GM19397 (cell line): ENCODE data around the gene ZDHHC18.
A peak's percentile ranks its signal among the peaks of the same experiment; 100 is the strongest.
"Not testable (repeated sequence)": the region's sequence is repeated elsewhere in the genome, so short reads cannot be mapped to it uniquely, and the experiment has no call there.

Experiments used
- ATAC-seq: cut with Tn5 transposase; IDR thresholded peaks from one replicate; pipeline ENCODE4 v1.9.1; 2021; ENCODE audit warnings: mild to moderate bottlenecking, moderate library complexity; ENCODE audit not compliant: unreplicated experiment

ZDHHC18 gene

DNA sequence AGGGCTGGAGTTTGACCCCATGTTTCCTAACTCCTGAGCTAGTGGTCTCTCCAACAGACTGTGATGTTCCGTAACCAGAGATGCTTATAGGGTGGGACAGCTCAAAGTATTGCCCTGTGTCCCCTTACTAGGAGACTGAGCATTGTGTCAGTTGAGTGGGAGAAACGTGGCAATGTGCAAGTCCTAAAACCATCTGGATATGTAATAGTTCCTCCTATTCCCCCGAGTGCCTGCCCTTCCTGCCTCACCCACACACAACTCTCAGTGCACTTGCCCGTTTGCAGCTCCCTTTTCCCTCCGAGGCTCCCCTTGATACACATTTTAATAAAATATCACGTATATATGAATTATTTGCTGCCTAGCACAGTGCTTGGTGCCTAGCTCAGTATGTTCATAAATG lies 35.3 kb upstream of the ZDHHC18 start:
- no peak for ATAC-seq

DNA sequence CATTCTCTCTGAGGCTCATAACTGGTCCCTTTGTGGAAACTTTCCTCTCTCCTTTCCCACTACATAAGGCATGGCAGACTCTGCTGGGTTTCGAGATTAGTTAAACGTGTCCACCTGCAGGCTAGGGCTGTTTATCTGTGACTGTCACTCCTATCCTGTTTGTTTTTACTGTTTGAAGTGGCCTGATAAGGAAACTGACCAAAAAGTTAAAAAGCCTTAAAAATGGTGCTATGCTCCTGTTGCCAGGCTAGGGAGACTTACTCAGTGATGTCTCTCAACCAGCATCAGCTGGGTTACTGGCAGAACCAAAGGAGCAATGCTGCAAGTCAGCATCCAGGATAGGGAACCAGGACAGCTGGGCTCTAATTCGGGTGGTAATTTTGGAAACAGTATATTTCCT lies 34.9 kb upstream of the ZDHHC18 start:
- no peak for ATAC-seq

DNA sequence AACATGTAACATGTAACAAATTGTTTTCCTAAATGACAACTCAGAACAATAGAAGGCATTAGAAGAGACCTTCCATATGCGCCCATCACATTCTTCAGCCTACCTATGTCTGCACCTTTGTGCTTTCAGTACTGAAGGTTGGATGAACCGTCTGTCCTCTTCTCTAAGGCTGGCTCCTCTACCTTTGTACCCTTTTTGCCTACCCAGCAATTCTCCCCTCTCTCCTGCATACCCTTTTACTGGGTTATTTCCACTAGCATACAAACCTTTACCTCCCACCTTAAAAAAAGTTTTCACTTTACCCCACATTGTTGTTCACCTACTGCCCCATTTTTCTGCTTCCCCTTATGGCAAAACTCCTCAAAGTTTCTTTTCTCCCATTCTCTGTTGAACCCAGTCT lies 33.6 kb upstream of the ZDHHC18 start:
- ATAC-seq: no peak

GRCh38 chr1:26794391-26794790 lies 32.1 kb upstream of the ZDHHC18 start:
- ATAC-seq: no peak

GRCh38 chr1:26797627-26798026 lies 28.9 kb upstream of the ZDHHC18 start:
- ATAC-seq: no peak

DNA sequence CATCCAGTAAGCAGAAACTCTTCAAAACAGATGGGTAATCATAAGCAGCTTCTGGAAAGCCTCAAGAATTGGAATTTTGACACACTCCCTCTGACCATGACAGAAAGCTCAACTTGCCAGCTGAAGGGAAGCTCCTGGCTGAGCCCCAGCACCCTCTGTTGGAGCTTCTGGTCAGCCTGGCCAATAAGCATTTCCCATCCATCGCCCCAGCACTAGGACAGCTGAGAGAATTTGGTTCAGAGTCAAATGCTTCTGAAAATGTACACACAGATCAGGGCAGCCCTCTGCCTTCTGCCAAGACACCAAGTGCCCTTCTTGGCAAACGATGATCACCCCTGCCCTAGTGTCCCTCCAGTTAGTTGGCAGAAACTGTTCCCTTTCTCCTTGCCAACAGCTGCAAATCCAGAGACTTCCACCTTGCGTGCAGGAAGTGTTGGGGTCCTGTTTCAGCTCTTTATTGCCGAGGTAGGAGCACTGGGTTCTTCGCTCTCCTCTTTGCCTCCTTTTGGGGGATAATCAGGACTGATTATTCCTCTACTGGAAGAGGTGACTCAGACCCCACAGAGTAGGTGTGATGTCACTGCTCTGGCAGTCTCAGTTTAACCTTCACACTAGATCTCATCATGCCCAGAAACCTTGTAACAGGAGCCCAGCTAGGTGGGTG lies 26.9 kb upstream of the ZDHHC18 start:
- ATAC-seq: no peak

DNA sequence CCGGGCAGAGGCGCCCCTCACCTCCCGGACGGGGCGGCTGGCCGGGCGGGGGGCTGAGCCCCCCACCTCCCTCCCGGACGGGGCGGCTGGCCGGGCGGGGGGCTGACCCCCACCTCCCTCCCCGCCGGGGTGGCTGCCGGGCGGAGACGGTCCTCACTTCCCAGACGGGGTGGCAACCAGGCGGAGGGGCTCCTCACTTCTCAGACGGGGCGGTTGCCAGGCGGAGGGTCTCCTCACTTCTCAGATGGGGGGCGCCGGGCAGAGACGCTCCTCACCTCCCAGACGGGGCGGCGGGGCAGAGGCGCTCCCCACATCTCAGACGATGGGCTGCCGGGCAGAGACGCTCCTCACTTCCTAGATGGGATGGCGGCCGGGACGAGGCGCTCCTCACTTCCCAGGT lies 22.6 kb upstream of the ZDHHC18 start:
- not testable (repeated sequence) for ATAC-seq

DNA sequence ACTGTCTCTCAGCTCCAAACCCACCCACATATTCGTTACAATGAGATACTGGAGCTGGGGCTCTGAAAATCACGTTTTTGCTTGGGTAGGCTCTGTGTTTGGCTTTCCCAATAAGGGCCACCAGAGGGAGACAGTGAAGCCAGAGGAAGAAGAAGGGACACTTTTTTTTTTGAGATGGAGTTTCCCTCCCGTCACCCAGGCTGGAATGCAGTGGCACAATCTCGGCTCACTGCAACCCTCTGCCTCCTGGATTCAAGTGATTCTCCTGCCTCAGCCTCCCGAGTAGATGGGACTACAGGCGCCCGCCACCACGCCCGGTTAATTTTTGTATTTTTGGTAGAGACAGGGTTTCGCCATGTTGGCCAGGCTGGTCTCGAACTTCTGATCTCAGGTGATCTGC lies 16.4 kb upstream of the ZDHHC18 start:
- ATAC-seq: not testable (repeated sequence)

DNA sequence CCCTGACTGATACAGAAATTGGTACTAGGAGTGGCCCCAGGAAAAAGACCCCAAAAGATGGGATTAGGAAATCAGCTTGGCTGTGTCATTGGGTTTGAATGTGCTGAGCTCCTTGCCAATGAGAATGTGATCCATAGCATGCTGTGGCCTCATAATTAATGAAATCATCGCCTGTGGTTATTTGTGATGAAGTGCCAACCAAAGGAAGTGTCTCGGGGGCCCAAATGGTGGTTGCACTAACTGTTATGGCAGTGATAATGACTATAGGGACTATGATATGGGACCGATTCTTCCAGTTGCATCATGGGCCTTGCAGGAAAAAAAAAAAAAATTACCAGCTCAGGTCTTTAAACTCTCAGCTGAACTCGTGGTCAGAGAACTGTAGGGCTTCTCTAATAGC lies 15.4 kb upstream of the ZDHHC18 start:
- ATAC-seq: no peak

GRCh38 chr1:26811708-26812107 lies 14.8 kb upstream of the ZDHHC18 start:
- ATAC-seq: no peak

DNA sequence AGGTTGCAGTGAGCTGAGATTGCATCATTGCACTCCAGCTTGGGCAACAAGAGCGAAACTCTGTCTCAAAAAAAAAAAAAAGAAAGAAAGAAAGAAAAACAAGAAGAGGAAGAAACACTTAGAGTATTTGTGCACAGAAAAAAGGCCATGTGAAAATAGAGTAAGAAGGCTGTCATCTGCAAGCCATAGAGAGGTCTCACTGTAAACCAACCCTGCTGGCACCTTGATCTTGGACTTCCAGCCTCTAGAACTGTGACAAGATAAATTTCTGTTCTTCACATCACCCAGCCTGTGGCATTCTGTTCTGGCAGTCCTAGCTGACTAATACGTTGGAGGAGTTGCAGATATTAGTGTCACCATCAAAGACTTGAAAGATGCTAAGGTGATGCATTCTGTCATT lies 12.1 kb upstream of the ZDHHC18 start:
- no peak for ATAC-seq

DNA sequence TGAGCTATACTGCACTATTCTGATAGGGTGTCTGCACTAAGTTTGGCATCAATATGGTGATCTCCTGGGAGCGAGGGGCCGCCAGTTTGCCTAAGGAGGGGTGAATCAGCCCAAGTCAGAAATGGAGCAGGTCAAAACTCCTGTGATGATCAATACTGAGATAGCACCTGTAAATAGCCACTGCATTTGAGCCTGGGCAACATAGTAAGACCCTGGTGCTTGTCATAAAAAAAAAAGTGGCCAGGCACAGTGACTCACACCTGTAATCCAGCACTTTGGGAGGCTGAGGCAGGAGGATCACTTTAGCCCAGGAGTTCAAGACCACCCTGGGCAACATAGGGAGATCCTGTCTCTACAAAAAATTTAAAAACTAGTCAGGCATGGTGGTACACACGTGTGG lies 11.6 kb upstream of the ZDHHC18 start:
- no peak for ATAC-seq

DNA sequence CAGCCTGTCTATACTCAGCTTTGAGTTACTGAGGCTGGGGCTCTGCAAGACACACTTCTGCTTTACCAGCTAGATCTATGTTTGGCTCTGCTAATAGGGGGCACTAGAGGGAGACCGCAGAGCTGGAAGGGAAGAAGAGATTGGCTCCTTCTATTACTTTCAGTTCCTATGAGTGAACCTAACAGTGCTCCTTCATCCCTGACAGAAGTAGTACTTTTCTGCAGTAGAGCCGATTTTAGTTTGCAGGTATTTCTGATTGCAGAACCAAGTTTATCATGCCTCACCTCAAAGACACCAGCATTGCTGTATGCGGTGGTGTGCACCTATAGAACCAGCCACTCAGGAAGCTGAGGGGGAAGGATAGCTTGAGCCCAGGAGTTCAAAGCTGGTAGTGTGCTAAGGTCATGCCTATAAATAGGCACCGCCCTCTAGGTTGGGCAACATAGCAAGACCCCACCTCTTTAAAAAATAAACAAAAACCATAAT lies 5.7 kb upstream of the ZDHHC18 start:
- ATAC-seq: peak; percentile 83

- no peak for ATAC-seq
These were observed 3.6 kb upstream of the ZDHHC18 start for GRCh38 chr1:26822737-26823395.

DNA sequence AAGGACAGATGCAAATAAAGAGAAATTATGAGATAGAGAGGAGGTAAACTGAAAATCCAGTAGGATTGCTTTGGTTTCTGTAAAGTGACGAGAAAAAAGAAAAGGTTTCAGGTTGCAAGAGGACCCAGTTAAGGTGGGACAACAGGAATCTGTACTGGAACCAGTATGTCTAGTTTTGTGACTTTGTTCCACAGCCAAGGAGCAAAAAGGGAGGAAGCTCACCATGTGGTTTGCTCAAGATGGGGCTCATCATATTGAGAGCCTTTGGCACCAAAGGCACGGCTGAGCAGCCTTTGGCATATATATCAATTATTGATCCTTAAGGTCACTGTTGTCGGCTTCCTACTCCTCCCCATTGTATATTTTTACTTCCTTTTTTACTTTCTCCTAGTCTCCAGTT lies 1.8 kb upstream of the ZDHHC18 start:
- ATAC-seq: no peak

GRCh38 chr1:26827106-26827604 lies 667 bp downstream of the ZDHHC18 start:
- no peak for ATAC-seq

GRCh38 chr1:26827663-26828062 lies 1.2 kb downstream of the ZDHHC18 start:
- no peak for ATAC-seq

GRCh38 chr1:26828411-26828991 lies 2.0 kb downstream of the ZDHHC18 start:
- ATAC-seq: no peak

GRCh38 chr1:26829184-26829911 lies 2.9 kb downstream of the ZDHHC18 start:
- ATAC-seq: no peak

DNA sequence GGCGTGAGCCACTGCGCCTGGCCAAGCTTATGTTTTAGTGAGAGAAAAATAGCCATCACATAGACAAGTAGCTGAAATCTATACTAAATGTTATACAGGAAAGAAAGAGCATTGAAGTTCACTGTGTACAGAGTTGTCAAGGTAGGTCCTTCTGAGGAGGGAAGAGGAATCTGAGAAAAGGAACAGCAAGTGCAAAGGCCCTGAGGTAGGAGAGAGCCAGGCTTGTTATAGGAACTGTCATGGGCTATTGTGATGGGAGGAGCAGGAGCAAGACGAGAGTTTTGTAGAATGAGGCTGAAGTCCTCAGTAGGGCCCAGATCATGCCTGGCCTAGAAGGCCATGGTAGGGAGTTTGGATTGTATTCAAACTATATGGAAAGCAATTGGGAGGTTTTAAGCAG lies 4.6 kb downstream of the ZDHHC18 start:
- ATAC-seq: no peak

DNA sequence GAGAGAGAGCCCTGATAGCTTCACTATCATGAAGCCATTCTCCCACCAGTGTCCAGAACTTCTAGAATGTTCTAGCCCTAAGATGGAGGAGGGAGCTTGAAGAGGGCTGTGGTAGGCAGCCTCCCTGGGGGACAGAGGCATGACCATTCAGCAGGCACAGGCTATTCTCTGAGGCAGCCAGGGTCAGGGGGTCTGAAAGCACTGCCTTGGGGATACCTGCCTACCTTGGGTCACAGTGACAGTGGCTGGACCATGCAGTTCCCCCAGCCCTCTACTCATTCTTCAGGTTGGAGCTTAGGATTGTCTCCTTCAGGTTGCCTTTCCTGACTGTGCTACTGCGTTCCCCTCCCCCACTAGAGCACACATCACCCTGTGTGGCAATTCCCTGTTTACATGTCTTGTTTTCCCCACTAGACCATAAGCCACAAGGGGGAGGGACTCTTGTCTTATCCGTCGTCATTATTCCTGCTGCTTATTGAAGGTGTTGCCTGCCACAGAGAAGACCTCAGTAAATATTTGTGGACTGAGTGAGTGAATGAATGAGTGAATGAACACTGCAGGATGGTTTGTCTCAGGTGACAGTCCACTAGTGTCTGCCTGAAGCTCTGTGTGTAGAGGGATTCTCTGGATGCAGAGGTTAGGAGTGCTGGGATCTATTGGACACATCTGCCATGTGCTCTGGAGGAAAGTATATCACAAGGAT lies 5.2 kb downstream of the ZDHHC18 start:
- no peak for ATAC-seq
